ENCODE data around the gene KCNK6. TPM values are rescaled to one million over a fixed set of nuclear protein-coding genes. Genes with fewer than 3 reads are reported as not detected.

The KCNK6 gene
- total RNA-seq, 4 donors from 2014 or later: 0.67 to 4.4 (median 1.2) TPM

- no peak overlapping the region for H3K27ac ChIP-seq
- intact Hi-C loops (cut with DNase I): no loop called here
- 79 to 89% methylated on average over 4 of the region's 4 CpGs for WGBS, 2 donors
Measured at GRCh38 chr19:38346837-38347236, 27.2 kb downstream of the KCNK6 start.

GRCh38 chr19:38350883-38351282, 31.2 kb downstream of the KCNK6 start:
- intact Hi-C loops (cut with DNase I): no loop called here
- 65% methylated on average over 3 of the region's 3 CpGs for WGBS, 2 donors

More at GRCh38 chr19:38346837-38347236, 27.2 kb downstream of the KCNK6 start:
- no peak for TF ChIP-seq POLR2A (IDR thresholded peaks at IDR 0.05)
- TF ChIP-seq CTCF (IDR thresholded peaks at IDR 0.05): no peak
- Histone ChIP-seq H3K27me3 (no peaks in the 10 kb centered on the region), H3K4me1 (no peaks in the 10 kb centered on the region), H3K9me3 (no peaks in the 10 kb centered on the region), H3K4me3 (replicated peaks in 1 of 3) (no peak overlapping the region), H3K36me3 (no peaks in the 10 kb centered on the region)
- DNase-seq: no peak

GRCh38 chr19:38351865-38352395, 32.3 kb downstream of the KCNK6 start:
- no peak overlapping the region for H3K4me3 ChIP-seq (replicated peaks in 1 of 3)
- DNase-seq: no peak
- intact Hi-C loops (cut with DNase I): no loop called here
- 56 to 60% methylated on average over 8 to 9 of the region's 9 CpGs for whole genome bisulfite sequencing, 2 donors
- H3K27me3 ChIP-seq: no peaks in the 10 kb centered on the region
- no peaks in the 10 kb centered on the region for H3K9me3 ChIP-seq
- no peak overlapping the region for H3K27ac ChIP-seq
- TF ChIP-seq CTCF (IDR thresholded peaks at IDR 0.05): no peak
- no peak for TF ChIP-seq POLR2A (IDR thresholded peaks at IDR 0.05)
- H3K4me1 ChIP-seq: no peaks in the 10 kb centered on the region
- no peaks in the 10 kb centered on the region for H3K36me3 ChIP-seq

More at GRCh38 chr19:38350883-38351282, 31.2 kb downstream of the KCNK6 start:
- no peak for DNase-seq
- H3K36me3 ChIP-seq: no peaks in the 10 kb centered on the region
- H3K27me3 ChIP-seq: no peaks in the 10 kb centered on the region
- H3K9me3 ChIP-seq: no peaks in the 10 kb centered on the region
- H3K27ac ChIP-seq: no peak overlapping the region
- no peak overlapping the region for H3K4me3 ChIP-seq (replicated peaks in 1 of 3)
- no peak for TF ChIP-seq POLR2A (IDR thresholded peaks at IDR 0.05)
- no peak for TF ChIP-seq CTCF (IDR thresholded peaks at IDR 0.05)
- H3K4me1 ChIP-seq: no peaks in the 10 kb centered on the region

- no peaks in the 10 kb centered on the region for H3K27me3 ChIP-seq
- intact Hi-C loops (cut with DNase I): no loop called here
- no peaks in the 10 kb centered on the region for H3K9me3 ChIP-seq
- no peak for DNase-seq
- TF ChIP-seq CTCF (IDR thresholded peaks at IDR 0.05) (no peak), POLR2A (IDR thresholded peaks at IDR 0.05) (no peak)
- H3K27ac ChIP-seq: no peak overlapping the region
- no peaks in the 10 kb centered on the region for H3K36me3 ChIP-seq
- WGBS, 2 donors: 62% methylated on average over 8 of the region's 8 CpGs
- no peak overlapping the region for H3K4me3 ChIP-seq (replicated peaks in 1 of 3)
- no peaks in the 10 kb centered on the region for H3K4me1 ChIP-seq
Measured at GRCh38 chr19:38352611-38353010, 33.0 kb downstream of the KCNK6 start.

- no peaks in the 10 kb centered on the region for H3K36me3 ChIP-seq
- H3K4me1 ChIP-seq: no peaks in the 10 kb centered on the region
- intact Hi-C loops (cut with DNase I): no loop called here
- TF ChIP-seq CTCF (IDR thresholded peaks at IDR 0.05) (no peak), POLR2A (IDR thresholded peaks at IDR 0.05) (no peak)
- no peak overlapping the region for H3K4me3 ChIP-seq (replicated peaks in 1 of 3)
- no peak for DNase-seq
- WGBS, 2 donors: 80 to 81% methylated on average over 16 of the region's 16 CpGs
- no peaks in the 10 kb centered on the region for H3K9me3 ChIP-seq
- no peak overlapping the region for H3K27ac ChIP-seq
- H3K27me3 ChIP-seq: no peaks in the 10 kb centered on the region
Measured at GRCh38 chr19:38355728-38356725, 36.4 kb downstream of the KCNK6 start.

Data from thyroid gland (tissue), 4 donors.